Ishikawa (cell line): ENCODE results near the gene ST6GALNAC3.

Source experiments
- CREB1 ChIP-seq: IDR thresholded peaks from 2 replicates; pipeline ENCODE4 v1.6.1; 2012; ENCODE audit warnings: low read depth
- EP300 ChIP-seq: IDR thresholded peaks from 2 replicates; pipeline ENCODE4 v1.6.1; 2012; ENCODE audit warnings: borderline replicate concordance
- FOXM1 ChIP-seq: IDR thresholded peaks from 2 replicates; pipeline ENCODE4 v1.6.1; 2012; ENCODE audit warnings: low read depth, borderline replicate concordance
- TAF1 ChIP-seq: IDR thresholded peaks from 2 replicates; pipeline ENCODE4 v1.6.1; 2012; ENCODE audit warnings: low read depth, mild to moderate bottlenecking
- TCF12 ChIP-seq: IDR thresholded peaks from 2 replicates; pipeline ENCODE4 v1.6.1; 2012; ENCODE audit warnings: low read depth
- YY1 ChIP-seq: IDR thresholded peaks from 2 replicates; pipeline ENCODE4 v1.6.1; 2012; ENCODE audit warnings: low read depth

DNA sequence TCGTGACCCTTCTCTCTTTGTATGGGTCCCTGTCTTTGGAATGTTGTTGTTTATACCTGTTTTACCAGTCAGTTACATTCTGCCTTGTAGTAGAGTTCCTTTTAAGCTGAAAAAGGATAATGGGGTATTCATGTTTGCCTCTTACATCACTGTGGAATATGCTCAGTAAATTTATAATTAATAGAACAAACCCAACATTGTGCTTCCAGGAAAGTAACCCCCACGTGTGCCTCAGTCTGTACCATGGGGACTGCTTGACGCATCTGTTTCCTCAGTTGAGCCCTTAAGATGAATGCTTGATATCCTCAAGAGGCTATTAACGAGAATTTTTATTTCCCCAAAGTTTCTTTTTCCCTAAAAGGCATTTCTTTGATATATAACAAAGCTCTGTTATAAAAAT lies 73.4 kb downstream of the ST6GALNAC3 start:
- TF ChIP-seq CREB1, result no peak
- TF ChIP-seq TAF1, result no peak
- no peak for TF ChIP-seq EP300
- no peak for TF ChIP-seq YY1
- TF ChIP-seq FOXM1, result no peak
- no peak for TF ChIP-seq TCF12
